ENCODE measurements around the gene GPR135.

The GPR135 gene

GRCh38 chr14:59419303-59419702 lies 45.9 kb downstream of the GPR135 start:
- peak; percentile 21 for DNase-seq

DNA sequence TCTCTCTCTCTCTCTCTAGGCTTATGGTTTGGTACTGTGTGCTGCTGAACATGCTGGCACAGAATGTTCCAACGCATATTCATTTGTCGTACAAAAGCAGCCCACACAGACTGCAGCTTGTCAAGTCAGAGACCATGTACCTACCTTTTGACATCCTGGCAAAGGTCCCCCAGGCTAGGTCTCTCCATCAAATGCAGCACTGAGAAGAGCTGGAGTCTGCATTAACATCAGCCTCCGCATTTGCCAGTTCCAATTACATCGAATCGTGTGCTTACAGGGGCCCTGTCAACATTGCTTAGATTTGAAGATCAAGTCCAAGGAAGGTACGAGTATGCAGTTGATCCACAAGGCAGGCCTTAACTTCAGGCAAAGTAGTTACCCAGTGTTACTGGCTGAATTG lies 47.9 kb downstream of the GPR135 start:
- DNase-seq, result no peak

- DNase-seq, result no peak
These were observed 49.2 kb downstream of the GPR135 start for GRCh38 chr14:59415836-59416602.

All from hematopoietic multipotent progenitor cell treated with erythropoietin and hydrocortisone succinate and interleukin-3 and kit ligand, for 4 days (in vitro differentiated cells).